PC-3 (cell line): Measurements from ENCODE around the gene SPATA33. TPM values are rescaled to one million over a fixed set of nuclear protein-coding genes. Genes with fewer than 3 reads are reported as not detected.

Source experiments
- ATAC-seq: fragments of 200-7000 bp; cut with Tn5 transposase; 2 replicates; pipeline ENCODE4 v1.9.1; 2020; ENCODE audit warnings: mild to moderate bottlenecking, moderate library complexity
- BruUV-seq: library from RNA; stranded (reverse); fragments of 400-500 nt; replicated peaks from 2 replicates; lab custom pipeline; 2021; lab: Mats Ljungman, UMichigan
- CTCF ChIA-PET: fragments of 300-600 bp; sonication (Branson Sonifier 250); formaldehyde crosslinking; loops from one replicate; lab custom pipeline; 2022; ENCODE audit warnings: antibody characterized with exemption; lab: Charles Lee
- POLR2A ChIA-PET: fragments of 300-600 bp; sonication (Branson Sonifier 250); formaldehyde crosslinking; loops from one replicate; lab custom pipeline; 2022; ENCODE audit warnings: antibody characterized with exemption; ENCODE audit not compliant: unreplicated experiment; lab: Charles Lee
- DNase-seq: peaks from one replicate; pipeline ENCODE4 v3.0.0-alpha.2; 2015
- H2AFZ ChIP-seq: fragments of 300-600 bp; sonication (generic); 2 replicates; pipeline ENCODE4 v1.6.0; 2016; ENCODE audit warnings: antibody characterized with exemption, low read length
- H3F3A ChIP-seq: fragments of 300-600 bp; sonication (generic); one replicate; pipeline ENCODE4 v1.6.0; 2017; ENCODE audit warnings: antibody characterized with exemption, low read length, control low read depth, mild to moderate bottlenecking; ENCODE audit not compliant: unreplicated experiment
- H3K27ac ChIP-seq: fragments of 300-600 bp; sonication (generic); 2 replicates; pipeline ENCODE4 v1.5.1; 2016; ENCODE audit warnings: mild to moderate bottlenecking, low read length
- H3K27me3 ChIP-seq: fragments of 300-600 bp; sonication (generic); 2 replicates; pipeline ENCODE4 v1.6.1; 2016; ENCODE audit warnings: low read length, mixed read lengths
- H3K36me3 ChIP-seq: fragments of 300-600 bp; sonication (generic); 2 replicates; pipeline ENCODE4 v1.6.1; 2016; ENCODE audit warnings: low read depth, mixed run types, low read length, mixed read lengths
- H3K4me1 ChIP-seq: fragments of 300-600 bp; sonication (generic); 2 replicates; pipeline ENCODE4 v1.5.1; 2016; ENCODE audit warnings: low read length; ENCODE audit not compliant: insufficient read depth
- H3K4me2 ChIP-seq: fragments of 300-600 bp; sonication (generic); 2 replicates; pipeline ENCODE4 v1.6.0; 2016; ENCODE audit warnings: low read length
- H3K4me3 ChIP-seq: fragments of 300-600 bp; sonication (generic); 2 replicates; pipeline ENCODE4 v1.5.1; 2016; ENCODE audit warnings: mild to moderate bottlenecking, low read length, mixed read lengths
- H3K79me2 ChIP-seq: fragments of 300-600 bp; sonication (generic); 2 replicates; pipeline ENCODE4 v1.6.1; 2017; ENCODE audit warnings: low read length, mixed read lengths
- H3K9ac ChIP-seq: fragments of 300-600 bp; sonication (generic); 2 replicates; pipeline ENCODE4 v1.6.0; 2016; ENCODE audit warnings: mild to moderate bottlenecking, low read length
- H3K9me2 ChIP-seq: fragments of 300-600 bp; sonication (generic); replicated peaks from 2 replicates; pipeline ENCODE4 v1.6.1; 2016; ENCODE audit warnings: mixed run types, low read length, mixed read lengths
- H3K9me3 ChIP-seq: fragments of 300-600 bp; sonication (generic); 2 replicates; pipeline ENCODE4 v1.6.1; 2016; ENCODE audit warnings: low read length, mixed read lengths
- H4K20me1 ChIP-seq: fragments of 300-600 bp; sonication (generic); 2 replicates; pipeline ENCODE4 v1.6.1; 2016; ENCODE audit warnings: low read length, mixed read lengths
- CTCF ChIP-seq: fragments of 300-600 bp; sonication (generic); conservative IDR thresholded peaks from 2 replicates; pipeline ENCODE4 v1.5.1; 2017; ENCODE audit warnings: antibody characterized with exemption, low read depth, mild to moderate bottlenecking, low read length
- EZH2 ChIP-seq: fragments of 300-600 bp; sonication (generic); IDR thresholded peaks from one replicate; pipeline ENCODE4 v1.6.1; 2017; ENCODE audit warnings: antibody characterized with exemption, mild to moderate bottlenecking, low read length; ENCODE audit not compliant: unreplicated experiment
- EZH2phosphoT487 ChIP-seq: fragments of 300-600 bp; sonication (generic); IDR thresholded peaks from 2 replicates; pipeline ENCODE4 v1.6.1; 2018; ENCODE audit warnings: mild to moderate bottlenecking, antibody characterized with exemption, low read length, borderline replicate concordance
- intact Hi-C: fragments of 100-400 bp; cut with micrococcal nuclease; formaldehyde crosslinking; loops from 2 replicates; pipeline ENCODE4 v1.9.0; 2023
- total RNA-seq: library from RNA; depleted of rRNA; stranded (reverse); fragments of >200 nt; gene quantifications from 2 replicates; pipeline ENCODE4 v1.2.3, GENCODE V29; 2014

The SPATA33 gene
- total RNA-seq, 1 experiment from 2014 or later = 7.9 TPM

GRCh38 chr16:89690392-89690901 lies 32.8 kb downstream of the SPATA33 start:
- POLR2A ChIA-PET = no interaction called here
- Histone ChIP-seq H2AFZ (no peak overlapping the region), H3K9ac (no peak overlapping the region), H3F3A (no peaks in the 10 kb centered on the region), H3K9me2 (no peaks in the 10 kb centered on the region), H3K4me2 (no peak overlapping the region), H3K9me3 (no peaks in the 10 kb centered on the region), H4K20me1 (no peaks in the 10 kb centered on the region), H3K4me1 (peaks cover 6% of the 10 kb centered on the region; the same call in 1 of the 2 replicates), H3K4me3 (no peak overlapping the region), H3K27ac (no peak overlapping the region), H3K79me2 (peaks cover 27% of the 10 kb centered on the region), H3K36me3 (peaks cover 4% of the 10 kb centered on the region; the same call in 1 of the 2 replicates), H3K27me3 (no peaks in the 10 kb centered on the region)
- CTCF ChIA-PET = no interaction called here
- BruUV-seq = no TSS peak
- intact Hi-C loops = no loop called here
- no peak for DNase-seq
- TF ChIP-seq EZH2 (no peak), EZH2phosphoT487 (no peak), CTCF (no peak)
- ATAC-seq = no peak

- Histone ChIP-seq H3K79me2 (peaks cover 27% of the 10 kb centered on the region), H3K9ac (no peak overlapping the region), H3K9me2 (no peaks in the 10 kb centered on the region), H3F3A (no peaks in the 10 kb centered on the region), H3K27me3 (no peaks in the 10 kb centered on the region), H3K27ac (no peak overlapping the region), H3K9me3 (no peaks in the 10 kb centered on the region), H3K4me2 (no peak overlapping the region), H4K20me1 (no peaks in the 10 kb centered on the region), H3K4me1 (peaks cover 6% of the 10 kb centered on the region; the same call in 1 of the 2 replicates), H3K4me3 (no peak overlapping the region), H3K36me3 (peaks cover 4% of the 10 kb centered on the region; the same call in 1 of the 2 replicates), H2AFZ (no peak overlapping the region)
- intact Hi-C loops = no loop called here
- no peak for ATAC-seq
- no TSS peak for BruUV-seq
- ChIA-PET CTCF (no interaction called here), POLR2A (no interaction called here)
- TF ChIP-seq EZH2 (no peak), EZH2phosphoT487 (no peak), CTCF (no peak)
- DNase-seq = no peak
Observed at GRCh38 chr16:89691231-89691985, 33.8 kb downstream of the SPATA33 start.
